Astrocyte (in vitro differentiated cells and primary cell): ENCODE data around the gene ALPP. TPM values are rescaled to one million over a fixed set of nuclear protein-coding genes. Genes with fewer than 3 reads are reported as not detected.

ENCODE experiments used
- DNase-seq: peaks from one replicate; pipeline ENCODE4 v3.0.0-alpha.2; 2010; ENCODE audit warnings: low read depth
- FAIRE-seq: peaks from 2 replicates; lab custom pipeline; 2011; peaks lifted over from hg19 to GRCh38; lab: Jason Lieb, UNC
- H2AFZ ChIP-seq: 2 replicates; pipeline ENCODE4 v1.6.0; 2012; ENCODE audit warnings: low read depth, low read length, inconsistent platforms
- H3K27ac ChIP-seq: 2 replicates; pipeline ENCODE4 v1.5.1; 2011; ENCODE audit warnings: low read depth, low read length, inconsistent platforms
- H3K27me3 ChIP-seq: 2 replicates; pipeline ENCODE4 v1.6.0; 2011; ENCODE audit warnings: low read length, inconsistent platforms; ENCODE audit not compliant: insufficient read depth
- H3K36me3 ChIP-seq: 2 replicates; pipeline ENCODE4 v1.5.1; 2011; ENCODE audit warnings: low read length, inconsistent platforms; ENCODE audit not compliant: insufficient read depth
- H3K4me1 ChIP-seq: 2 replicates; pipeline ENCODE4 v1.5.1; 2011; ENCODE audit warnings: low read length, inconsistent platforms; ENCODE audit not compliant: insufficient read depth
- H3K4me2 ChIP-seq: 2 replicates; pipeline ENCODE4 v1.6.0; 2012; ENCODE audit warnings: low read length, inconsistent platforms
- H3K4me3 ChIP-seq: 2 replicates; pipeline ENCODE4 v1.5.1; 2011; ENCODE audit warnings: low read depth, mild to moderate bottlenecking, low read length, inconsistent platforms; ENCODE audit not compliant: insufficient read depth
- H3K79me2 ChIP-seq: 2 replicates; pipeline ENCODE4 v1.6.0; 2012; ENCODE audit warnings: mild to moderate bottlenecking, low read length, inconsistent platforms; ENCODE audit not compliant: insufficient read depth
- H3K9ac ChIP-seq: 2 replicates; pipeline ENCODE4 v1.6.0; 2012; ENCODE audit warnings: mild to moderate bottlenecking, low read length, inconsistent platforms
- H3K9me3 ChIP-seq: 2 replicates; pipeline ENCODE4 v1.5.1; 2012; ENCODE audit warnings: low read depth, mild to moderate bottlenecking, low read length, inconsistent platforms; ENCODE audit not compliant: insufficient read depth
- H4K20me1 ChIP-seq: 2 replicates; pipeline ENCODE4 v1.6.0; 2012; ENCODE audit warnings: low read length, inconsistent platforms; ENCODE audit not compliant: insufficient read depth
- H3K27ac Mint-ChIP-seq: one replicate; pipeline ENCODE4 v1.8.0; 2021; ENCODE audit warnings: mild to moderate bottlenecking, mixed read lengths; ENCODE audit not compliant: unreplicated experiment
- H3K27me3 Mint-ChIP-seq: one replicate; pipeline ENCODE4 v1.8.0; 2021; ENCODE audit warnings: low read depth, mixed read lengths; ENCODE audit not compliant: unreplicated experiment
- H3K36me3 Mint-ChIP-seq: one replicate; pipeline ENCODE4 v1.8.0; 2021; ENCODE audit warnings: low read depth, mixed read lengths; ENCODE audit not compliant: unreplicated experiment
- H3K4me1 Mint-ChIP-seq: one replicate; pipeline ENCODE4 v1.8.0; 2021; ENCODE audit warnings: low read depth, mixed read lengths; ENCODE audit not compliant: unreplicated experiment
- H3K4me3 Mint-ChIP-seq: one replicate; pipeline ENCODE4 v1.8.0; 2021; ENCODE audit warnings: mild to moderate bottlenecking, moderate library complexity, mixed read lengths; ENCODE audit not compliant: unreplicated experiment
- H3K9me3 Mint-ChIP-seq: one replicate; pipeline ENCODE4 v1.8.0; 2021; ENCODE audit warnings: mild to moderate bottlenecking, mixed read lengths; ENCODE audit not compliant: unreplicated experiment
- EZH2 ChIP-seq: IDR thresholded peaks from 2 replicates; pipeline ENCODE4 v1.6.1; 2012; ENCODE audit warnings: mild to moderate bottlenecking, low read length, inconsistent platforms; ENCODE audit not compliant: insufficient read depth
- total RNA-seq: library from RNA; stranded (reverse); gene quantifications from 2 replicates; pipeline ENCODE4 v1.2.1, GENCODE V29; 2021
- TF ChIP-seq, protein P1 (sequence below): IDR thresholded peaks from 2 replicates; pipeline ENCODE4 v1.5.1; 2011; ENCODE audit warnings: low read depth, mild to moderate bottlenecking, inconsistent platforms, low read length, moderate library complexity; ENCODE audit not compliant: insufficient read depth

Gene ALPP
- total RNA-seq, 1 donor from 2014 or later = 0.32 TPM

GRCh38 chr2:232410238-232410900, 31.8 kb downstream of the ALPP start:
- Mint-ChIP-seq H3K9me3 (no peaks in the 10 kb centered on the region), H3K36me3 (no peaks in the 10 kb centered on the region), H3K27ac (no peak overlapping the region), H3K27me3 (peaks cover 45% of the 10 kb centered on the region), H3K4me3 (no peak overlapping the region), H3K4me1 (peaks cover 4% of the 10 kb centered on the region)
- Histone ChIP-seq H3K79me2 (no peaks in the 10 kb centered on the region), H3K4me2 (no peak overlapping the region), H3K27me3 (peaks cover 27% of the 10 kb centered on the region), H3K36me3 (no peaks in the 10 kb centered on the region), H3K4me1 (no peaks in the 10 kb centered on the region), H3K9me3 (no peaks in the 10 kb centered on the region), H3K9ac (no peak overlapping the region), H4K20me1 (no peaks in the 10 kb centered on the region), H2AFZ (no peak overlapping the region), H3K27ac (no peak overlapping the region), H3K4me3 (no peak overlapping the region)
- DNase-seq (no peak), FAIRE-seq (no peak)
- TF ChIP-seq, protein P1, sequence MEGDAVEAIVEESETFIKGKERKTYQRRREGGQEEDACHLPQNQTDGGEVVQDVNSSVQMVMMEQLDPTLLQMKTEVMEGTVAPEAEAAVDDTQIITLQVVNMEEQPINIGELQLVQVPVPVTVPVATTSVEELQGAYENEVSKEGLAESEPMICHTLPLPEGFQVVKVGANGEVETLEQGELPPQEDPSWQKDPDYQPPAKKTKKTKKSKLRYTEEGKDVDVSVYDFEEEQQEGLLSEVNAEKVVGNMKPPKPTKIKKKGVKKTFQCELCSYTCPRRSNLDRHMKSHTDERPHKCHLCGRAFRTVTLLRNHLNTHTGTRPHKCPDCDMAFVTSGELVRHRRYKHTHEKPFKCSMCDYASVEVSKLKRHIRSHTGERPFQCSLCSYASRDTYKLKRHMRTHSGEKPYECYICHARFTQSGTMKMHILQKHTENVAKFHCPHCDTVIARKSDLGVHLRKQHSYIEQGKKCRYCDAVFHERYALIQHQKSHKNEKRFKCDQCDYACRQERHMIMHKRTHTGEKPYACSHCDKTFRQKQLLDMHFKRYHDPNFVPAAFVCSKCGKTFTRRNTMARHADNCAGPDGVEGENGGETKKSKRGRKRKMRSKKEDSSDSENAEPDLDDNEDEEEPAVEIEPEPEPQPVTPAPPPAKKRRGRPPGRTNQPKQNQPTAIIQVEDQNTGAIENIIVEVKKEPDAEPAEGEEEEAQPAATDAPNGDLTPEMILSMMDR = no peak
- no peak for TF ChIP-seq EZH2

DNA sequence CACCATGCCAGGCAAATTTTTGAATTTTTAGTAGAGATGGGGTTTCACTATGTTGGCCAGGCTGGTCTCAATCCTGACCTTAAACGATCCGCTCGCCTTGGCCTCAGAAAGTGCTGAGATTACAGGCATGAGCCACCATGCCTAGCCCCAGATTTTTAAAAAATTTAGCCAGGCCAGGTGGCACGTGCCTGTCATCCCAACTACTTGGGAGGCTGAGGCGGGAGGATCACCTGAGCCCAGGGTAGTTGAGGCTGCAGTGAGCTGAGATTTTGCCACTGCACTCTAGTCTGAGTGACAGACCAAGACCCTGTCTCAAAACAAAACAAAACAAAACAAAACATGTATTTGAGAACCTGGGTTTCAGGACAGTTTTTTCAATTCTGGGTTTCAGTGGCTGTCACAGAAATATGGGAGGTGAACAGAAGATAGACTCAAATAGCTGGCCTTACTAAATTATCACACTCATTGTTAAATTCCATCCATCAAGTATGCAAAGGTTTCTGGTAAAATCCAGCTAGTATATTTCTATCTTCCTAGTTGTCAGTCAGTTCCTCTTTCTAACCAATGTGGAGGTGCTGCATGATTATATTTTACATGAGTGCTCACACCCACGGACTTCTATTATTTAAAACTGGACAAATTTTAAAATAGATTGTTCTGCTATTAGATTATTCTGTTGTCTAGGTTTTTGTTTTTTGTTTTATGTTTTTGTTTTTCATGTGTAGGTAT, 33.5 kb downstream of the ALPP start:
- H3K9me3 Mint-ChIP-seq = no peaks in the 10 kb centered on the region
- Histone ChIP-seq H3K9ac (no peak overlapping the region), H3K79me2 (no peaks in the 10 kb centered on the region), H3K4me1 (no peaks in the 10 kb centered on the region), H3K36me3 (no peaks in the 10 kb centered on the region), H3K4me2 (no peak overlapping the region), H3K4me3 (no peak overlapping the region), H3K27ac (no peak overlapping the region), H2AFZ (no peak overlapping the region), H3K27me3 (peaks cover 32% of the 10 kb centered on the region), H4K20me1 (no peaks in the 10 kb centered on the region), H3K9me3 (no peaks in the 10 kb centered on the region)
- H3K4me3 Mint-ChIP-seq = no peak overlapping the region
- H3K27me3 Mint-ChIP-seq = peaks cover 54% of the 10 kb centered on the region
- DNase-seq (no peak), FAIRE-seq (no peak)
- TF ChIP-seq, protein P1 = no peak
- TF ChIP-seq EZH2 = no peak
- H3K36me3 Mint-ChIP-seq = no peaks in the 10 kb centered on the region
- peaks cover 4% of the 10 kb centered on the region for H3K4me1 Mint-ChIP-seq
- no peak overlapping the region for H3K27ac Mint-ChIP-seq

GRCh38 chr2:232412986-232413385, 34.4 kb downstream of the ALPP start:
- Mint-ChIP-seq H3K4me1 (peaks cover 4% of the 10 kb centered on the region), H3K36me3 (no peaks in the 10 kb centered on the region), H3K27me3 (peaks cover 62% of the 10 kb centered on the region), H3K9me3 (no peaks in the 10 kb centered on the region), H3K4me3 (no peak overlapping the region), H3K27ac (no peak overlapping the region)
- H3K4me3 ChIP-seq = no peak overlapping the region
- H3K27ac ChIP-seq = no peak overlapping the region
- H3K36me3 ChIP-seq = no peaks in the 10 kb centered on the region
- DNase-seq = no peak
- peaks cover 33% of the 10 kb centered on the region for H3K27me3 ChIP-seq
- H4K20me1 ChIP-seq = no peaks in the 10 kb centered on the region
- no peak for FAIRE-seq
- no peak overlapping the region for H3K9ac ChIP-seq
- no peak for TF ChIP-seq EZH2
- TF ChIP-seq, protein P1 = no peak
- H3K79me2 ChIP-seq = no peaks in the 10 kb centered on the region
- no peaks in the 10 kb centered on the region for H3K9me3 ChIP-seq
- no peaks in the 10 kb centered on the region for H3K4me1 ChIP-seq
- H3K4me2 ChIP-seq = no peak overlapping the region
- H2AFZ ChIP-seq = no peak overlapping the region
